GM11168 (cell line): ENCODE data around the gene EXOC3.
"Not testable (repeated sequence)": the region's sequence is repeated elsewhere in the genome, so short reads cannot be mapped to it uniquely, and the experiment has no call there.

ENCODE experiments used
- in situ Hi-C: fragments of 300-500 bp; cut with MboI; formaldehyde crosslinking; loops from one replicate; pipeline ENCODE4 v1.12.0; 2022; ENCODE audit warnings: low sequenced_read_pairs; ENCODE audit not compliant: unreplicated experiment

Gene EXOC3

DNA sequence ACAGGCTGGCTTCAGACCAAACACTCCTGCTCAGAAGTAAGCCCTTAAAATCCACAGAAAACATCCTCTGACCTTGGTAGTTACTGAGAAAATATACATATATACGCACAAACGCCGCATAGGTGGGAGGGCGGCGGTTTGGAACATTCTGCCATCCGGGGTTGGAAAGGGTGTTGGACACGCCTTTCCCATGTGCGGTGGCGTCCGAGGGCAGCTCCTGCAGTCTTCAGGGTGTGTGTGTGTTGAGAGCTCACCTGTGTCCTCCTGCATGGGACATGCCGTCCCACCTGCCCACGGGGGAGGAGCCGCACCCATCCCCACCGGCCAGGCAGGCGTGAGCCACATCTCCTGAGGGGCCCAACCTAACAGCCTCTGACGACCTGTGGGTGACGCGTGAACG lies 53.1 kb downstream of the EXOC3 start:
- in situ Hi-C loops: no loop called here

DNA sequence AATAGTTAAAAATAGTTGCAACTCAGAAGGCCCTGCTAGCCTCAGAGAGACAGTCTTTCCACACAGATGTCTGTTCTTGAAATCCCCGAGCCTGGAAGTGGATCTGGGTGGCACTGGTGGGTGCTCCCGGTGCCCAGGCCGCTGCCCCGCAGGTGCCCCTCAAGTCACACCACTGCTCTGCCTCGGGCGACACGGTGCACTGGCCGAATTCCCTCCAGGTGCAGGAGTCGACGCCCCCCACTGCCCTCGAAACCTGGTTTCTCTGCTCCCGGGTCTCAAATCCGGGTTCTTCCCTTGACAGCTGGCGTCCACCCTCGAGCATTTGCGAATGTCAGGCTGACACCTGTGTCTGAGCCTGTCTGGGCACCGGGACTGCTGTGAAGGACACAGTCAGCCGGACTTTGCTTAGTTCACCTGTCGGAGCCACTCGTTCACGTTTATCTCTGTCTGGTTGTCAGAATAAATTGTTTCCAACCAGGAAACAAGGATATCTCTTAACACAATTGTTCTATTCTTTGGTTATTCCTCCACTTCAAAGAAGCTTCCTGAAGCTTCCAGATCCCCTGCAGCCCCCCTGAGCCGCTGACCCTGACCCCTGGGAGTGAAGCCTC lies 54.2 kb downstream of the EXOC3 start:
- in situ Hi-C loops: no loop called here

DNA sequence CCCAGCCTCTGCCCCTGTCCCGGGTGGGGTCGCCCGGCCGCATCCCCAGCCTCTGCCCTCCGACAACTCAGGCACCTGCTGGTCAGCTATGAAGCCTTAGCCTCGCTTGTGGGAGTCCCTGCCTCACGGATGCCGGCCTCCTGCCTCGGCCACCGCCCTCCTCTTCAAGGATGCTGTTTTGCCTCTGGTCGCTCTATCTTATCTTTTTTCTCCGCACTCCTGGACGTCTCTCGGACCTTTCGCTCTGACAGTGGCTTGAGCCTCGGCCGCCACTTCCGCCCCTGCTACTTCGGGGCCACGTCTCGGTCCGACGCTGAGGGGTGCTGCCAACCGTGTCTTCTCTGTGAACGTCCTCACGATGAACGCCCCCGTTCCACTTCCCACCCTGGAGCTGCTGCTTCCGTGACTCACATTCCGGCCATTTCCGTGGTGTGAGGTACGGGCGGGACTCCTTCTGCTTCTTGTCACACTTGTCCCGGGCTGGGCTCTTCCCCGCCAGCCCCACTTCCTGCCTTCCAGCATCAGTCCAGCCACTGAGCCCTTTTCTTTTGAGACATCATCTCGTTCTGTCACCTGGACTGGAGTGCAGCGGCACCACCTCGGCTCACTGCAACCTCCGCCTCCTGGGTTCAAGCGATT lies 55.0 kb downstream of the EXOC3 start:
- in situ Hi-C loops: no loop called here

DNA sequence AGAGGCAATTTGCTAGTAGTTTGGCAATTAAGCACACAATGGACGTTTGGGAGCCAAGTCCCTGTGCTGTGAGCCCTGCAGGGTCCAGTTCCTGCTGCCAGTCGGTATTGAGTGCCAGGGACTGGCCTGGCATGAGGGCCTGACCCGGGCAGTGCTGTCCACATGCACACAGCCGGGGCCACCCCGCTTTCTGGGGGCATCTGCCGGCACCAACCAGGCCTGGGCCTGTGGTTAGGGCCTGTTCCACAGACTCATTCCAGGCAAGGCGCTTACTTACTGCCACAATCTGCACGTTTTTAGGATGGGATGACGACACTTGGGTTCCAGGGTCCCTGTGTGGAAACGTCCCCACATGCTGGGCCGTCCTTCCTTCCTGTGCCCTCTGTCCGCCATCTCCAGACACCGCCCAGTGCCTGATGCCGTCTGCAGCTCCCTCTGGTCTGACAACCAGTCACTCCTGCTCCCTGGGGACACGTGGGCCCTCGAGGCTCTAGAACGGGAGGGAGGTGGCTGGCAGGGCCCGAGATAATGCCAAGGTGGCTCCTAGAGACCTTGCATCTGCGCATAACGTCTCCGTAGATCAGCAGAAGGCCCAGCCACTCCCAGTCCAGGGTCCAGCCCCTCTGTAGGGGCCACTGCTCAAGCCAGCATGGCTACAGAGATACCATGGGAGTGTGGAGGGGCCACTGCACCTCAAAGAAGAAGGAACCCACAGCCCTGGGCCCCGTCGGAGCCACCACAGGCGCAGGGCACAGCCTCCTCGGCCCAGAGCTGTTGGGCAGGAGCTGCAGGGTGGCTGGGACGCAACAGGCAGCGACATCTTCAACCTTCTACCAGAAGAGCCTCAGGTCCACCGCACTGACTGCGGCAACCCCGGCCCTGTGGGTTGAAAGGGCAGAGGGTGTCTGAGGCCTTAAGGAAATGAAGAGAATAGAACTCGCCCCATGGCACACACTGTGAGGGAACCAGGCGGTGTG lies 56.5 kb downstream of the EXOC3 start:
- in situ Hi-C loops: no loop called here

DNA sequence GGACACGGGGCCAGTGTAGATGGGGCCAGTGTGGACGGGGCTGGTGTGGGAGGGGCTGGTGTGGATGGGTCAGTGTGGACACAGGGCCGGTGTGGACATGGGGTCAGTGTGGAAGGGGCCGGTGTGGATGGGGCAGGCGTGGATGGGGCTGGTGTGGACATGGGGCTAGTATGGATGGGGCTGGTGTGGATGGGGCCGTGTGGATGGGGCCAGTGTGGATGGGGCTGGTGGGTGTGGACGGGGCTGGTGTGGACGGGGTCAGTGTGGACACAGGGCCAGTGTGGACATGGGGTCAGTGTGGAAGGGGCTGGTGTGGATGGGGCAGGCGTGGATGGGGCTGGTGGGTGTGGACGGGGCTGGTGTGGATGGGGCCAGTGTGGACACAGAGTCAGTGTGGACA lies 57.5 kb downstream of the EXOC3 start:
- in situ Hi-C loops: no loop called here

DNA sequence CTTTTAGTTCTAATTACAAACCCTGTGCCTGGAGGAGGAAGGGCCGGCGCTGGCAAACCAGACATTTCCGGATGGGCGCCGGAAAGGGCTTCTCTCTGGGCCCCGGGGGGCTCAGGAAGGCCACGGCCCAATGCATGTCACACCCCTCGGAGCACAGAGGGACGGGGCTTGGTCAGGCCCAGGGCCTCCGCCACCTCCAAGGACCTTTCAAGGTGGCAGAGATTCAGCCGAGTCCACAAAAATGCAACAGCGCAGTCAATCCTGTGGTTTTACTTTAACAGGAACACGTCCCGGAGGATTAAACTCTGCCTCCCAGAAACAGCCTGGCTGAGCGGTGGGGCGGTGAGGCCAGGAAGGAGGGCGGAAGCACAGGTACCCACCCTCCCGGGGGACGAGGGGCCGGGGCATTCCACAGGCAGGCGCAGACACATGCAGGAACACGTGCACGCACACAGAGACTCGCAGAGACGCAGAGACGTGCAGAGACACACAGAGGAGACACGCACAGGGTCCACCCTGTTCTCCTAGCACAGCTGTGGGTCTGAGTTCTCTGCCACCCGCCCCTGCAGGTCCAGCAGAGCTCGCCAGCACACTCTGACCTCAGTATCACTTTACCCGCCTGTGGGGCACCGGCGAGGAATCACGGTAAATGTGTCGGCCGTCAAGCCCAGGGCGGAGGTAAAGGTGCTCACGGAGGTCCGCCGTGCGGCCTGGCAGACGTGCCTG lies 58.3 kb downstream of the EXOC3 start:
- in situ Hi-C loops: no loop called here

DNA sequence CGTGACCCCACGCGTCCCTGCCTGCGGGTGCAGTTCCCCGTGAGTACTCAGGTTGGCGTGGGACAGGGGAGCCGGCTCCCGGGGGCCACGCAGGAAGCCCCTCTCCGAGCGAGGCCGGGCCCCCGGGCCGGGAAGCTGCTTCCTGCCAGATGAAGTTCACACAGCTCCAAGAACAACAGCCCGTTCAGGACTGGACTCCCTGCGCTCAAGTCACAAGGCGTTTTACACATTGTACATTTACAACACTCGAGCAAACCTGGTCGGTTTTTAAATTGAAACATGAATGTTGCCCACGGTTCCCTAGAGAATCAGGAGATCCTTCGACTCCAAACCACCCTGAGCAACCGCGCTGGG lies 58.8 kb downstream of the EXOC3 start:
- in situ Hi-C loops: no loop called here

DNA sequence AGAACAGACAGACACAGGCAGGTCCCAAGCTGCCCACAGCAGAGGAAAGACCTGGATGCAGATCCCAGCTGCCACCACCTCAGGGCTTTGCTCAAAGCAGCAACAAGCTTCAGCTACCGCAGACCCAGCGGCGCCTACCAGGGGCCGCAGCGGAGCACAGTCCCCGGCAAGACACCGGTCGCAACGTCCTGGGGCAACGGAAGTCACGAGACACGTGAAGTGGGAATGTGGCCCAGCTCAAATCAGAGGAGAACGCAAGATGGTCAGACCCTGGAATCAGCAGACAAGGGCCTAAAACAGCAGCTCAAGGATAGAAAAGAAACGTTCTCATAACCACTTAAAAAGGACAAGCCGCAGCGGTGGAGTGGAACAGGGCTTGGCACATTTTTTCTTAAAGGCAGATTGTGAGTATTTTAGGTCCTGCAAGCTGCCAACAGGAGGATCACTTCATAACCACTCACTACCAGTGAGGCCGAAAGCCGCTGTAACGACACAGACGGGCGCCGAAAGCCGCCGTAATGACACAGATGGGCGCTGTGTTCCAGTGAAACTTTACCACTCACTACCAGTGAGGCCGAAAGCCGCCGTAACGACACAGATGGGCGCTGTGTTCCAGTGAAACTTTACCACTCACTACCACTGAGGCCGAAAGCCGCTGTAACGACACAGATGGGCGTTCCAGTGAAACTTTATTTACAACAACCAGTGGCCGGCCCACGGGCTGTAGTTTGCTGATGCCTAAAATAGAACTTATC lies 59.5 kb downstream of the EXOC3 start:
- in situ Hi-C loops: no loop called here

DNA sequence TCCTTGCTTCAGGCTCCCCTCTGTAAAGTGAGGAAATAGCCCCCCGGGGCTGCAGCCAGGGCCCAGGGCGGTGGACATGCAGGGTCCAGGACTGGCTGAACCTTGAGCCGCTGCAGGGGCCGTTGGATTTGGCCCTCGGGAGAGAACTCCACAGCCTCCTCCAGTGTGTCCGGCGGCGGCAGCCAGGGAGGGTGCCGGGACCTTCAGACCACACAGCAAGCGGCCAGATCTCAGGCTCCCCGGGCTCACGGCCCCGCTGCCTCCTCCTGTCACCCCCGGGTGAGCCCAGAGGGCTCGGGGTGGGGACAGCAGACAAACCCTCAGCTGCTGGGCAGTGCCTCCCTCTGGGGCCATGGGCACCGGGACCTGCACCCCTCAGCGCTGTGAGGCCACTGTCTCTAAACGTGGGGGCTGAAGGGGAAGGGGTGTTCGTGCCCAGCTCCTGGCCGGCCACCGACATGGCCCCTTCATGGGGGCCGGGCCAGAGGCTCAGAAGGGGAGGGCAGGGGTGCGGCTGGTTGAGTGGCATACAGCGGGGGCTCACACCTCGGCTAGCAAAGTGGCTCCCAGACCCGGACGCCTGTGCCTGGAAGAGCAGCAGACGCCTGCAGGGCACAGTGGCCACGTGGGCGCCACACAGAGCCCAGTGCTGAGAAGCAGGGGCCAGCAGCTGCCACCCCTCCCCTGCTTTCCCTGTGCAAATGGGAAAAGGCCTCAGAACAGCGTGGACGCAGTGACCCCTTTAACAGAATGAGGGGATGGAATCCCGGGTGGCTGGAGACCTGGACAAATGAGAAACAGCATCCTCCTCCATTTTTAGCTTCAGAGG lies 61.6 kb downstream of the EXOC3 start:
- in situ Hi-C loops: no loop called here

DNA sequence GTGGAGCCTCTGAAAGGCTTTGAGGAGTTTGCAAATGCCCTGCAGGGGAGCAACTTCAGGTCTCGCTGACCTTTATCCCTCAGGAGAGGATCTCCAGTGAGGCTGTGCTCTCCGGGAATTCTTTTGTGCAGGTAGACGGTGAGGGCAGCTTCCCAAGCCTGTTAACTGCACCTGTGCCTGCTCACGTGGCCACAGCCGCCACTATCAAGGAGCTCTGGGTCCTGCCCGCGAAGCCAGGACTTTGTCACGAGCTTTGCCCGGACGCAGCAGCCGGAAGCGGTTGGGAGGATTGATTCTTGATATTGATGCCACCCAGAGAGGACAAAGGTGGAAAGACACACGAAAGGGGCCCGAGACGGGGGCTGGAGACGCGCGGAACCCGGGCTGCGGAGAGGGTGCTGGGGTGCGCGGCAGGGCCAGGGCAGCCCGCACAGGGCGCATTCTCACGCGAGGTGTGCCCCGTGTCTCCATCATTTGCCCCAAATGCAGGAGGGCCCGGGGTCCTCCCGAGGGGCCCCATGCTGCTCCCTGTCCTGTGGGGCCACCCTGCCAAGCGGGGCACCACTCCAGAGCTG lies 63.1 kb downstream of the EXOC3 start:
- in situ Hi-C loops: no loop called here

DNA sequence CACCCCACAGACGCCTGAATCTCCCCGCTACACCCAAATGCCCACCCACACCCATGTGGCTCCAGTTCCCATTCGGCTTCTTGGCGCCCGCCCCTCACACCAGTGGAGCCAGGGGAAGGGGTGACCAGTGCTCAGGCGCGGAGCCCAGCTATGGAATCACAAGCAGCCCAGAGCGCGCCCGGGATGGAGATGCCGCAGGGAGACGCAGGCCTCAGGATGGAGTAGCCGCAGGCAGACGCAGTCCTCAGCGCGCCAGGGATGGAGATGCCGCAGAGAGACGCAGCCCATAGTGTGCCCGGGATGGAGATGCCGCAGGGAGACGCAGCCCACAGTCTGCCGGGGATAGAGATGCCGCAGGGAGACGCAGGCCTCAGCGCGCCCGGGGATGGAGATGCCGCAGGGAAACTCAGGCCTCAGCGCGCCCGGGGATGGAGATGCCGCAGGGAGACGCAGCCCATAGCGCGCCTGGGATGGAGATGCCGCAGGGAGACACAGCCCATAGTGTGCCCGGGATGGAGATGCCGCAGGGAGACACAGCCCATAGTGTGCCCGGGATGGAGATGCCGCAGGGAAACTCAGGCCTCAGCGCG lies 65.1 kb downstream of the EXOC3 start:
- in situ Hi-C loops: not testable (repeated sequence)

DNA sequence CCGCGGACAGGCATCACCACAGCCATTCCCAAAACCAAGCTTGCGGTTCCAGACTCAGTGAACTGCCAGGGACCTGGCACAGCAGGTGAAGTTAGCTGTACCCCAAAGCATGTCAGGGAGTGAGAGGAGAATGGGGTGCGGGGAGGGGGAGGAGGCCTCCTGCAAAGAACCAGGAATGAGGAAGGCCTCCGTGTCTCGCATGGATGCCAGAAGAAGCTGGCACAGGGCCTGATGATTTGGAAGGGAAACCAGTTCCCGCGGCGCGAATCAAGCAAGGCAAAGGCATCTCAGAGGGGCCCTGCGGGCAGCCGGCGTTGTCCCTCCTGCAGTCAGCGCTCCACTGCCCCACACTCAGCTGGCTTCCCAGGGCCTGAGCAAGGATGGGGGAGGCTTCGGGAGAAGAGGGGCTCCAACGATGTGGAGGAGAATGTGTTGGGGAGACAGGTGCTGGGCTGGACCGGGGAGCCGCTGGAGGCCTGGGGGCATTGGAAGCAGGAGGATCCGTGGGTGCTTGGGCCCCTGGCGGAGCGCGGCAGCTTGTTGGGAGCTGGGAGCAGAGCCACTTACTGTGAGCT lies 66.7 kb downstream of the EXOC3 start:
- in situ Hi-C loops: no loop called here

DNA sequence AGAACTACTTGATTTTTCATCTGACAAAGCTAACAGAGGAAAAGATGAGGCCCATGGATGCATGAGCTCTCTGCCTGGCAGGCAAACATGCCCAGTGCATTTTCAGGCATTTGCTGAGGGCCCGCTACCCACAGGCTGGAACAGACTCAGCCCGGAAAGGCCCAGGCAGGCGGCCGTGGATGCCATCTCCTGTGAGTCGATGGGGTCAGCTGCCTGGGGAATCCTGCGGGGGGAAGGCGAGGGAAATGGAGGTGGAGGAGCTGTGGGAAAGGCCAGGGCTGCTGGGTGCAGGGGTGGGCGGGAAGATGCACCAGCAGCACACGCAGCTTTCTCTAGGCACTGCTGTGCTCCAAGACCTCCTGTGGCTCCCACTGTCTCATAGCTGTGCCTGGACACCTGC lies 67.5 kb downstream of the EXOC3 start:
- in situ Hi-C loops: no loop called here

DNA sequence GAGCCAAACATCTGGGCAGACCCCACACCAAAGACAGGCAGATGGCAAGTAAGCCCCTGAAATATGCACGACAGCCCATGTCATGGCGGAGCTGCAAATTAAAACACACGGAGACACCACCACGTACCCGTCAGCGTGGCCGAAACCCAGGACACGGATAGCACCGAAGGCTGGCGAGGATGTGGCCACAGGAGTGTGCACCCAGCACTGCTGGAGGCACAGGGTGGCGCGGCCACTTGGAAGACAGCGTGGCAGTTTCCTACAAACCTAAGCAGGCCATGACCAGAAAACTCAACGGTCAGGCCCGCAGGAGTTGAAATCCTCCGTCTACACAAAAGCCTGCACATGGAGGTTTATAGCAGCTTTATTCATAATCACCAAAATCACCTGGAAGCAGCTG lies 68.5 kb downstream of the EXOC3 start:
- in situ Hi-C loops: no loop called here

DNA sequence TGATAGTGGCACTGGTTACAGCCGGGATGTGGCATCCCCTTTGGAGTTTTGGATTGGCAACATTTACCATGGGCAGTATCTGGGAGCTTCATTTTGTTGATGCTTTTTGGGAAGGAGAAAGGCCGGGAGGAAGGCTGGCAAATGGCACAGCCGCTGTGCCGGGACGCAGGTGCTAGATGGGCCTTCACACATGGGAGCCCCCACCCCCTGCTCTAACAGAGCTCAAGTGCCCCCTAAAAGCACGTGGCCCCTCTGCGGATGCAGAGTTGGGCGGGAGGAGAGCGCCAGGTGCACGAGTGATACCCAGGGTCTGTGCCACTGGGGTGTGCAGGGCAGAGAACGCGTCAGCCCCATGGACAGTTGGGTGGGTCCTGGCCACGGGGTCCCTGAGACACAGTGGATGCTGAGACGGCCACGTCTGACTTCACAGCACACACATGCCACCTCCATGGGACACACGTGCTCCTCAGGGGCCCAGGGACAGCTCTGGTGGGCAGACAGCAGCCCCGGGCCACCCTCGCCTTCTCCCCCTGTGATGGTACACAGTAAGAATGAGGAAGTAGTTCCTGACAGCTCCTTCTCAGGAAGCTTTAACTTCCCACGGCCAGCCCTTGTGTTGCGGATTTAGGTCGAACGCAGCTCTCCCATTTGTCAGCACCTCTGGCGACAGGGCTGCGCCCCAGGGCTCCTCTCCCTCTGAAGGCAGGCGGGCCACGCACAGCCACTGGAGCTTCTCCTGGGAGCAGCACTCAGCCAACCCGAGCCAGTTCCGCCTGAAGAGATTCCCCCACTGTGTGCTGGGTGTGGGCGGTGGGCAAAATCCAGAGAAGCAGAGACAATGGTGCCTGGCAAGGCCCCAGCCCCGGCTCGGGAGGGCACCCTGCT lies 70.5 kb downstream of the EXOC3 start:
- in situ Hi-C loops: no loop called here

DNA sequence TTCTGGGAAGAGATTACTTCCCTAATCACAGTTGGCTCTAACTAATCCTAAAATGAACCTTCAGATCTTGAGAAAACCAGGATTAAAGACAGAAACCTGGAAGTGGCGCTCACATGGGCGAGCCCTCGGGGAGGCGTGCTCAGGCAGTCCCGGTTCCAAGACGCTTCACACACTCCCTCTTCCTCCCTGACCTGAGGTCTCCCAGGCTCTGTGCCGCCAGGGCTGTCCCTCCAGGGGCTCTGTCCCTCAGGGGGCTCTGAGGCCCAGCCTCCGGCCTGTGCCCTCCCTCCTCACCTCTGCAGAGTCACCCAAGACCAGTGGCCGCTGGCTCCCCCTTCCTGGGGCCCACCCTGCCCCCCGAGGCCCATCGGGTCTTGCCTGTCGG lies 71.1 kb downstream of the EXOC3 start:
- in situ Hi-C loops: no loop called here

DNA sequence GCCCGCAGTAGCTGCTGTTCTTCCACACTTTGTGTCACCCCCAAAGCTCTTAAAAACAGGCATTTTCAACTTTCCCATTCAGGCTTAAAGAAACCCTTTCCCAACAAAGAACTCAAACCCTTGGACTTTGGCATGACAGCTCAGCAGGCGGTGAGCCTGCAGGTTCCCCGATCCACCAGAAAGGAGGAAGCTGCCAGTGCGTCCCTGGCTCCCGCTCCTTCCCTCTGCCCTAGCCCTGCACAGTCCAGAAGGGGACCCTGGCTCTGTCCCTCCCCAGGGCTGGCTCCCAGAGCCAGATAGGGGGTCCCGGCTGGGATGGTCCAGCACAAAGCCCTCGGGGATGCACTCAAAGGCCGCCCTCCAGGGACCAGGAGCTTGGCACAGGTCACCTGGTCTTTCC lies 71.7 kb downstream of the EXOC3 start:
- in situ Hi-C loops: no loop called here
